ENCODE measurements around the gene THOC5.
"Not testable (repeated sequence)": the region's sequence is repeated elsewhere in the genome, so short reads cannot be mapped to it uniquely, and the experiment has no call there.

The THOC5 gene

GRCh38 chr22:29503811-29504372, 49.7 kb downstream of the THOC5 start:
- DNase-seq (ENCODE audit: low read depth): peak; percentile 81
- no peak overlapping the region for H3K4me3 ChIP-seq (ENCODE audit: low read length)
- TF ChIP-seq CTCF (conservative IDR thresholded peaks at IDR 0.05; ENCODE audit: low read length): no peak

- DNase-seq (ENCODE audit: low read depth): no peak
- H3K4me3 ChIP-seq (ENCODE audit: low read length): no peak overlapping the region
- no peak for TF ChIP-seq CTCF (conservative IDR thresholded peaks at IDR 0.05; ENCODE audit: low read length)
Observed at GRCh38 chr22:29499852-29500251, 53.7 kb downstream of the THOC5 start.

GRCh38 chr22:29493636-29494035, 59.9 kb downstream of the THOC5 start:
- H3K4me3 ChIP-seq (ENCODE audit: low read length): no peak overlapping the region
- no peak for TF ChIP-seq CTCF (conservative IDR thresholded peaks at IDR 0.05; ENCODE audit: low read length)

GRCh38 chr22:29491012-29491411, 62.5 kb downstream of the THOC5 start:
- no peak for DNase-seq (ENCODE audit: low read depth)
- no peak overlapping the region for H3K4me3 ChIP-seq (ENCODE audit: low read length)
- TF ChIP-seq CTCF (conservative IDR thresholded peaks at IDR 0.05; ENCODE audit: low read length): no peak

More at GRCh38 chr22:29493636-29494035, 59.9 kb downstream of the THOC5 start:
- DNase-seq (ENCODE audit: low read depth): no peak

- DNase-seq (ENCODE audit: low read depth); H3K4me3 ChIP-seq (ENCODE audit: low read length): not testable (repeated sequence)
Observed at GRCh38 chr22:29489127-29489780, 64.3 kb downstream of the THOC5 start.

GRCh38 chr22:29487426-29487986, 66.1 kb downstream of the THOC5 start:
- no peak for DNase-seq (ENCODE audit: low read depth)

GRCh38 chr22:29485448-29485847, 68.1 kb downstream of the THOC5 start:
- H3K4me3 ChIP-seq (ENCODE audit: low read length): no peak overlapping the region
- no peak for DNase-seq (ENCODE audit: low read depth)
- TF ChIP-seq CTCF (conservative IDR thresholded peaks at IDR 0.05; ENCODE audit: low read length): no peak

More at GRCh38 chr22:29487426-29487986, 66.1 kb downstream of the THOC5 start:
- no peak for TF ChIP-seq CTCF (conservative IDR thresholded peaks at IDR 0.05; ENCODE audit: low read length)
- no peak overlapping the region for H3K4me3 ChIP-seq (ENCODE audit: low read length)

All from AG10803 (cell line).